Measurements from ENCODE around the gene MITF.

MITF gene

DNA sequence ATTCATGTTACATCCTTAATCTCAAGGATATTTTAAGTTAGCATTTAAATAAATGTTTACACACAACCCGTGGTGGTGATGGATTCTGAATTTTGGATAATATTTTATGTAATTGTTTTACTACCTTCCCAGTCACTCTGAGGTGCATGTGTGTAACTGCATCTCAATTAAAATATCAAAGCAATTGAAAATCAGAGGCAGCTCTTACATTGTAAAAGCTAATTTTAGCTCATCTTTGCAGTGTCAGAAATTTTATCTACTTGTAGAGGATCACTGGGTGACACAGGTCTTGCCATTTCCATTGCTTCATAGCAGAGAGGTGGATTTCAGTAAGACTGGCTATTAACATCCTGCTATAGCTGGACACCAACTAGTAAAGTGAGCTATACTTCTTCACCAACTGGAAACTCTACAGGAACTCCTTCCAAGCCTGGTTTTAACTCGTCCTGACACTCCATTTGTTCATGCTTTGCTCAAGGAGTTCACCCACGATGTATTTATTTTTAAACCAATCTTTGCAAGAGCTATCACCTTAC is 19.6 kb upstream of the MITF start:
- no peaks in the 10 kb centered on the region for H3K9me3 ChIP-seq (ENCODE audit: control insufficient read depth, insufficient read depth, low read length)
- H4K20me1 ChIP-seq (ENCODE audit: control insufficient read depth, insufficient read depth, low read depth, low read length), result no peaks in the 10 kb centered on the region
- H3K79me2 ChIP-seq (ENCODE audit: control insufficient read depth, low read length), result no peaks in the 10 kb centered on the region
- no peaks in the 10 kb centered on the region for H3F3A ChIP-seq (ENCODE audit: control insufficient read depth, insufficient read depth)
- no peaks in the 10 kb centered on the region for H3K27me3 ChIP-seq (ENCODE audit: control insufficient read depth, low read length)
- H3K36me3 ChIP-seq (ENCODE audit: control insufficient read depth, low read length), result no peaks in the 10 kb centered on the region
- no peak for TF ChIP-seq CTCF (IDR thresholded peaks at IDR 0.05; ENCODE audit: low read depth, low read length, poor library complexity, severe bottlenecking)
- no peak for TF ChIP-seq EZH2phosphoT487 (IDR thresholded peaks at IDR 0.05; ENCODE audit: borderline replicate concordance, low read length)
- no peak overlapping the region for H3K4me3 ChIP-seq (ENCODE audit: low read length)
- no peak overlapping the region for H3K27ac ChIP-seq (ENCODE audit: low read depth, low read length)
- no peaks in the 10 kb centered on the region for H3K9me2 ChIP-seq (replicated peaks; ENCODE audit: control insufficient read depth, low read length)
- H3K4me1 ChIP-seq (ENCODE audit: control insufficient read depth, low read length), result no peaks in the 10 kb centered on the region
- no peak overlapping the region for H3K4me2 ChIP-seq (ENCODE audit: low read length)

DNA sequence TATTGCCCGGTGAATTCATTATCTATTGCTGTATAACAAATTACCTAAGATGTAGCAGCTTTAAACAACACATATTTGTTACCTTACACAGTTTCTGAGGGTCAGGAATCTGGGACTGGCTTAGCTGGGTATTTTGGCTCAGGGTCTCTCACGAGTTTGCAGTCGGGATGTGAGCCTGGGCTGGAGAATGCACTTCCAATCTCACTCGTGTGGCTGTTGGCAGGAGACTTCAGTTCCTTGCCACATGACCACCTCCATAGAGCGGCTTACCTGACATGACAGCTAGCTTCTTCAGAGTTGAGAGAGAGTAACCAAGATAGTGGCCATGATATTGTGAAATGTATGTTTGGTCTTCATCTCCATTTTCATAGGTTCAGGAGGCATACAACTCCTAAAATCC is 18.4 kb upstream of the MITF start:
- no peak overlapping the region for H3K4me2 ChIP-seq (ENCODE audit: low read length)
- H3K27me3 ChIP-seq (ENCODE audit: control insufficient read depth, low read length), result no peaks in the 10 kb centered on the region
- no peaks in the 10 kb centered on the region for H3K36me3 ChIP-seq (ENCODE audit: control insufficient read depth, low read length)
- H3F3A ChIP-seq (ENCODE audit: control insufficient read depth, insufficient read depth), result no peaks in the 10 kb centered on the region
- TF ChIP-seq CTCF (IDR thresholded peaks at IDR 0.05; ENCODE audit: low read depth, low read length, poor library complexity, severe bottlenecking) (no peak), EZH2phosphoT487 (IDR thresholded peaks at IDR 0.05; ENCODE audit: borderline replicate concordance, low read length) (no peak)
- H3K4me1 ChIP-seq (ENCODE audit: control insufficient read depth, low read length), result no peaks in the 10 kb centered on the region
- no peaks in the 10 kb centered on the region for H3K9me3 ChIP-seq (ENCODE audit: control insufficient read depth, insufficient read depth, low read length)
- H4K20me1 ChIP-seq (ENCODE audit: control insufficient read depth, insufficient read depth, low read depth, low read length), result no peaks in the 10 kb centered on the region
- no peaks in the 10 kb centered on the region for H3K9me2 ChIP-seq (replicated peaks; ENCODE audit: control insufficient read depth, low read length)
- no peak overlapping the region for H3K4me3 ChIP-seq (ENCODE audit: low read length)
- H3K79me2 ChIP-seq (ENCODE audit: control insufficient read depth, low read length), result no peaks in the 10 kb centered on the region
- no peak overlapping the region for H3K27ac ChIP-seq (ENCODE audit: low read depth, low read length)

DNA sequence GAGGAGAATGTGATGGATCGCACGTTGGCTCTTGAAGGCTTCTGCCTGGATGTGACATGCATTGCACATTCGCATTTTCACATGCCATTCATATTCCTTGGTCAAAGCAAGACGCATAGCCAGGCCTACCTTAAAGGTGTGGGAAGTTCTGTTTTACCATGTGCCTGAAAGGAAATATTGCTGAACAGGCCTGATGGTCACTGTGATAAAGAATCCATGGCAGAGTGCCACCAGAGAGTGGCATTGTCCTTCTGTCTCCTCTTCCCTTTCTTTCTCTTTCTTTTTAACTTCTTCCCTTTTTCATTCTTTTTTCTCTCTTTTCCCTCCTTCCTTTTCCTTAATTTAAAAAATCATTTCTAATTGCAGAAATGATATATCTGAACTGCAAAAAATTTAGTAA is 15.9 kb upstream of the MITF start:
- Histone ChIP-seq H3K27me3 (ENCODE audit: control insufficient read depth, low read length) (no peaks in the 10 kb centered on the region), H3K79me2 (ENCODE audit: control insufficient read depth, low read length) (no peaks in the 10 kb centered on the region), H3K4me3 (ENCODE audit: low read length) (no peak overlapping the region), H3K4me1 (ENCODE audit: control insufficient read depth, low read length) (no peaks in the 10 kb centered on the region), H3F3A (ENCODE audit: control insufficient read depth, insufficient read depth) (no peaks in the 10 kb centered on the region), H4K20me1 (ENCODE audit: control insufficient read depth, insufficient read depth, low read depth, low read length) (no peaks in the 10 kb centered on the region), H3K9me3 (ENCODE audit: control insufficient read depth, insufficient read depth, low read length) (no peaks in the 10 kb centered on the region), H3K9me2 (replicated peaks; ENCODE audit: control insufficient read depth, low read length) (no peaks in the 10 kb centered on the region), H3K27ac (ENCODE audit: low read depth, low read length) (no peak overlapping the region), H3K36me3 (ENCODE audit: control insufficient read depth, low read length) (no peaks in the 10 kb centered on the region), H3K4me2 (ENCODE audit: low read length) (no peak overlapping the region)
- TF ChIP-seq EZH2phosphoT487 (IDR thresholded peaks at IDR 0.05; ENCODE audit: borderline replicate concordance, low read length) (no peak), CTCF (IDR thresholded peaks at IDR 0.05; ENCODE audit: low read depth, low read length, poor library complexity, severe bottlenecking) (no peak)
